Transverse colon (tissue), 4 donors: Measurements from ENCODE around the gene THTPA. TPM values are rescaled to one million over a fixed set of nuclear protein-coding genes. Genes with fewer than 3 reads are reported as not detected.
A peak's percentile ranks its signal among the peaks of the same experiment; 100 is the strongest.

ENCODE experiments used
- DNase-seq: peaks from one replicate; pipeline ENCODE4 v3.0.0-alpha.2; 2019
- H3K27ac ChIP-seq, 4 donors: fragments of 200-600 bp; sonication (generic); 2 replicates each; pipeline ENCODE4 v1.5.1; 2016 to 2018; ENCODE audit warnings: inconsistent platforms in 4 of 4
- H3K27me3 ChIP-seq: fragments of 200-600 bp; sonication (generic); 2 replicates; pipeline ENCODE4 v1.5.1; 2017; ENCODE audit warnings: inconsistent platforms
- H3K36me3 ChIP-seq, 4 donors: fragments of 200-600 bp; sonication (generic); 2 replicates each; pipeline ENCODE4 v1.5.1; 2017 to 2019; ENCODE audit warnings: inconsistent platforms in 4 of 4
- H3K4me1 ChIP-seq, 4 donors: fragments of 200-600 bp; sonication (generic); 2 replicates each; pipeline ENCODE4 v1.5.1; 2017 to 2020; ENCODE audit warnings: inconsistent platforms in 4 of 4
- H3K4me3 ChIP-seq, 4 donors: fragments of 200-600 bp; sonication (generic); 1 replicate in 1 of 4; 2 replicates in 3 of 4; pipeline versions ENCODE4 v1.5.1 to v1.6.1; 2017 to 2019; ENCODE audit warnings: inconsistent platforms in 4 of 4
- H3K9me3 ChIP-seq, 2 donors: fragments of 200-600 bp; sonication (generic); 2 replicates each; pipeline ENCODE4 v1.5.1; 2017 to 2019; ENCODE audit warnings: inconsistent platforms in 2 of 2
- CTCF ChIP-seq, 5 experiments: fragments of 200-600 bp in 3 of 5; fragments of 450-650 bp in 2 of 5; sonication (generic) in 3 of 5; IDR thresholded peaks; 1 replicate in 2 of 5; 2 replicates in 3 of 5; pipeline ENCODE4 v1.5.1; 2016 to 2017; ENCODE audit warnings: antibody characterized with exemption in 5 of 5, inconsistent platforms in 3 of 5, mild to moderate bottlenecking in 2 of 5, moderate library complexity in 1 of 5
- EP300 ChIP-seq: sonication (generic); formaldehyde crosslinking; IDR thresholded peaks from one replicate; pipeline ENCODE4 v1.6.1; 2017; ENCODE audit warnings: antibody characterized with exemption, low read depth
- POLR2A ChIP-seq: fragments of 450-650 bp; IDR thresholded peaks from one replicate; pipeline ENCODE4 v1.6.1; 2016; ENCODE audit warnings: antibody characterized with exemption, mild to moderate bottlenecking, moderate library complexity
- POLR2AphosphoS5 ChIP-seq, 3 donors: sonication (generic); formaldehyde crosslinking; IDR thresholded peaks; one replicate each; pipeline ENCODE4 v1.6.1; 2016; ENCODE audit warnings: antibody characterized with exemption in 3 of 3
- WGBS, 2 donors: methylation state at CpG; one replicate each; pipeline ENCODE4 v1.1.5; 2018; ENCODE audit warnings: low coverage in 1 of 2; 5-methylcytosine and 5-hydroxymethylcytosine counted together
- in situ Hi-C, 4 donors: fragments of 200-750 bp; cut with MboI; loops; one replicate each; pipeline versions ENCODE4 v1.15.0 to v1.15.1; 2017; ENCODE audit warnings: low sequenced_read_pairs in 3 of 4, low pct_ligation_motif_present in 1 of 4, low pct_unique_long_range_greater_than_20kb in 1 of 4
- intact Hi-C: fragments of 100-400 bp; cut with DNase I; formaldehyde crosslinking; loops from one replicate; pipeline ENCODE4 v1.15.1; 2023; ENCODE audit warnings: low total_unique reads
- total RNA-seq, 4 donors: library from RNA; depleted of rRNA; stranded (reverse); fragments of >200 nt; gene quantifications; one replicate each; pipeline ENCODE4 v1.1.0, GENCODE V29; 2016

Gene THTPA
- total RNA-seq, 4 donors from 2014 or later, result 6.8 to 34.0 (median 26.0) TPM

GRCh38 chr14:23562822-23563472 lies 6.9 kb downstream of the THTPA start:
- WGBS, 2 donors, result 93% methylated on average over 2 of the region's 2 CpGs; no CpG with 5 or more reads in 1 of the 2 donors

GRCh38 chr14:23563473-23564180 lies 7.6 kb downstream of the THTPA start:
- in situ Hi-C loops (loop anchor here in 3 of 4 donors (5.0 to 25.0 kb wide), 3 partner anchors 79 to 226 kb away; no protein-coding TSS in a partner anchor), intact Hi-C loops (loop anchor here (2.0 kb wide), 1 partner anchor 85 kb away; no protein-coding TSS in a partner anchor)
- DNase-seq, result no peak
- TF ChIP-seq EP300, result no peak
- no peak for TF ChIP-seq POLR2AphosphoS5 (IDR thresholded peaks at IDR 0.05)
- TF ChIP-seq POLR2A, result no peak
- TF ChIP-seq CTCF (IDR thresholded peaks at IDR 0.05), result no peak
- peaks cover 0 to 11% (median 0%) of the 10 kb centered on the region in 4 donors for H3K36me3 ChIP-seq
- no peak overlapping the region for H3K4me3 ChIP-seq
- H3K27me3 ChIP-seq, result no peaks in the 10 kb centered on the region
- peaks cover 4 to 19% (median 13%) of the 10 kb centered on the region in 4 donors for H3K4me1 ChIP-seq
- WGBS, 2 donors, result 80 to 91% methylated on average over 1 to 14 of the region's 14 CpGs
- H3K27ac ChIP-seq, result no peak overlapping the region
- H3K9me3 ChIP-seq, result no peaks in the 10 kb centered on the region

More at GRCh38 chr14:23562822-23563472, 6.9 kb downstream of the THTPA start:
- intact Hi-C loops (loop anchor here (2.0 kb wide), 1 partner anchor 84 kb away; no protein-coding TSS in a partner anchor), in situ Hi-C loops (loop anchor here in 3 of 4 donors (5.0 to 25.0 kb wide), 3 partner anchors 78 to 226 kb away; no protein-coding TSS in a partner anchor)
- peak; percentile 87 to 97 (median 93) for TF ChIP-seq CTCF (IDR thresholded peaks at IDR 0.05)
- no peak for TF ChIP-seq POLR2AphosphoS5 (IDR thresholded peaks at IDR 0.05)
- TF ChIP-seq POLR2A, result no peak
- TF ChIP-seq EP300, result no peak
- Histone ChIP-seq H3K36me3 (peaks cover 0 to 11% (median 0%) of the 10 kb centered on the region in 4 donors), H3K4me1 (peaks cover 4 to 15% (median 9%) of the 10 kb centered on the region in 4 donors), H3K9me3 (no peaks in the 10 kb centered on the region), H3K27me3 (no peaks in the 10 kb centered on the region), H3K4me3 (no peak overlapping the region), H3K27ac (no peak overlapping the region)
- DNase-seq, result peak; percentile 41

GRCh38 chr14:23564181-23564812 lies 8.2 kb downstream of the THTPA start:
- H3K9me3 ChIP-seq, result no peaks in the 10 kb centered on the region
- in situ Hi-C loops, result loop anchor here in 3 of 4 donors (5.0 to 25.0 kb wide), 3 partner anchors 79 to 227 kb away; no protein-coding TSS in a partner anchor
- H3K27me3 ChIP-seq, result no peaks in the 10 kb centered on the region
- H3K4me1 ChIP-seq, result peaks cover 4 to 19% (median 13%) of the 10 kb centered on the region in 4 donors
- H3K27ac ChIP-seq, result no peak overlapping the region
- no peak for TF ChIP-seq CTCF (IDR thresholded peaks at IDR 0.05)
- no peak overlapping the region for H3K4me3 ChIP-seq
- peaks cover 0 to 8% (median 0%) of the 10 kb centered on the region in 4 donors for H3K36me3 ChIP-seq
- WGBS, 2 donors, result 87 to 100% methylated on average over 1 to 13 of the region's 13 CpGs
- DNase-seq, result no peak
- intact Hi-C loops, result no loop called here

GRCh38 chr14:23564876-23565275 lies 8.8 kb downstream of the THTPA start:
- DNase-seq, result no peak
- no peaks in the 10 kb centered on the region for H3K9me3 ChIP-seq
- H3K4me1 ChIP-seq, result peaks cover 4 to 19% (median 13%) of the 10 kb centered on the region in 4 donors
- H3K27ac ChIP-seq, result no peak overlapping the region
- intact Hi-C loops, result no loop called here
- no peak overlapping the region for H3K4me3 ChIP-seq
- no peaks in the 10 kb centered on the region for H3K27me3 ChIP-seq
- 86% methylated on average over 7 of the region's 7 CpGs; no CpG with 5 or more reads in 1 of the 2 donors for WGBS, 2 donors
- H3K36me3 ChIP-seq, result peaks cover 0 to 8% (median 0%) of the 10 kb centered on the region in 4 donors
- TF ChIP-seq POLR2AphosphoS5 (IDR thresholded peaks at IDR 0.05) (no peak), POLR2A (no peak), CTCF (IDR thresholded peaks at IDR 0.05) (no peak), EP300 (no peak)
- in situ Hi-C loops, result loop anchor here in 3 of 4 donors (5.0 to 25.0 kb wide), 3 partner anchors 80 to 228 kb away; no protein-coding TSS in a partner anchor
